ENCODE data around the gene TAGLN2. TPM values are rescaled to one million over a fixed set of nuclear protein-coding genes. Genes with fewer than 3 reads are reported as not detected.
A peak's percentile ranks its signal among the peaks of the same experiment; 100 is the strongest.

Gene TAGLN2
- total and polyA plus RNA-seq, 4 donors, result 483 to 788 (median 749) TPM

DNA sequence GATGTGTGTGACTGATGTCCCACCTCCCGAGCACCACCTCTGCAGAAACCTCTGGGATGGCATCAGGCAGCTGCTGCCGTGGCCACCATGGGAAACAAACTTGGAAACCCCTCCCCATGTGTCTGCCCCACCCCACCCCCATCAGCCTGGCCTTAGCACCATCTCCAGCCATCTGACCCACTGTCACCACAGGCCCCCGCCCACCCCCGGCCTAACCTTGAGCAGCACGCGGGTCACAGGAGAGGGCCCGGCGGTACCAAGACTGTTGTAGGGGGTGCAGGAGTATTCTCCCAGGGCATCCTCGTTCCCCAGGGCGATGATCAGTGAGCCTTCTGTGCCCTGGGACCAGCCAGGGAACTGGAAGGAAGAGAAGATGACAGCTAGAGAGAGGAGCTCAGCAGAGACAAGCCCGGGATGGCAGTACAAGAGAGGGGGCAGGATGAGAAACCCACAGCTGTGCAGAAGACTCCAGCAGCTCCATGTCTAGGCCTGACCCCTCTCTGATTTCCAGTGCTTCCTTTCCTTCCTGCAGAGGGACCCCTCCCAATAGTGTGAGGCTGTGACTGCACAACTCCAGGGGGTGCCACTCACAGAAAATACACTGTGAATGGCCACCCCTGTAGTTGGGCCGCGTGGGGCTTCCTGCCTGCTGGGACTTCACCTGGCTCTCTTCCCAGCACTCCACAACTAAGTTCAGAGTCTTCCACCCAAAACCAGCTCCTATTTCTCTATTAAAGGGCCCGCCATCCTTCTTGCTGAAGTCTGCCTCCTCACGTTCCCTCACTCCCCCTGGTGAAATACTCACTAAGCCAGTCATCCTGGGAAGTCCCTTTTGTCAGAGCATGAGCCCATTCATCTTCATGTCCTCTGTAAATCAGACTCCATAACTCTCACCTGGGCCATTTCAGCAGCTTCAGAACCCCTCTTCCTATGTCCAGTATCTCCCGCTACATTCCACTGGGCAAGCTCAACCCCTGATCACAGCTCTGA lies 7.3 kb upstream of the TAGLN2 start:
- TF ChIP-seq, protein P1, sequence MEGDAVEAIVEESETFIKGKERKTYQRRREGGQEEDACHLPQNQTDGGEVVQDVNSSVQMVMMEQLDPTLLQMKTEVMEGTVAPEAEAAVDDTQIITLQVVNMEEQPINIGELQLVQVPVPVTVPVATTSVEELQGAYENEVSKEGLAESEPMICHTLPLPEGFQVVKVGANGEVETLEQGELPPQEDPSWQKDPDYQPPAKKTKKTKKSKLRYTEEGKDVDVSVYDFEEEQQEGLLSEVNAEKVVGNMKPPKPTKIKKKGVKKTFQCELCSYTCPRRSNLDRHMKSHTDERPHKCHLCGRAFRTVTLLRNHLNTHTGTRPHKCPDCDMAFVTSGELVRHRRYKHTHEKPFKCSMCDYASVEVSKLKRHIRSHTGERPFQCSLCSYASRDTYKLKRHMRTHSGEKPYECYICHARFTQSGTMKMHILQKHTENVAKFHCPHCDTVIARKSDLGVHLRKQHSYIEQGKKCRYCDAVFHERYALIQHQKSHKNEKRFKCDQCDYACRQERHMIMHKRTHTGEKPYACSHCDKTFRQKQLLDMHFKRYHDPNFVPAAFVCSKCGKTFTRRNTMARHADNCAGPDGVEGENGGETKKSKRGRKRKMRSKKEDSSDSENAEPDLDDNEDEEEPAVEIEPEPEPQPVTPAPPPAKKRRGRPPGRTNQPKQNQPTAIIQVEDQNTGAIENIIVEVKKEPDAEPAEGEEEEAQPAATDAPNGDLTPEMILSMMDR (IDR thresholded peaks at IDR 0.05; ENCODE audit: control extremely low read depth, extremely low read depth), result no peak
- DNase-seq (peak in 1 of 3 donors; percentile 35), ATAC-seq (ENCODE audit: insufficient read depth, low FRiP score) (no peak)
- Histone ChIP-seq H3K4me1 (ENCODE audit: control insufficient read depth in 5 of 5, insufficient read depth in 5 of 5, low read length in 5 of 5) (peaks cover 0 to 12% (median 5%) of the 10 kb centered on the region in 5 donors), H3K4me3 (no peak overlapping the region), H3K27ac (ENCODE audit: low read depth in 1 of 2, low read length in 1 of 2) (no peak overlapping the region), H3K9ac (ENCODE audit: insufficient read depth in 1 of 2, low read length in 2 of 2) (no peak overlapping the region), H3K9me3 (ENCODE audit: control insufficient read depth in 4 of 4, insufficient read depth in 3 of 4, low read length in 3 of 4) (no peaks in the 10 kb centered on the region), H3K27me3 (ENCODE audit: control insufficient read depth in 3 of 3, insufficient read depth in 3 of 3, low read length in 2 of 3) (no peaks in the 10 kb centered on the region), H3K36me3 (ENCODE audit: control insufficient read depth in 4 of 4, insufficient read depth in 4 of 4, low read length in 4 of 4) (no peaks in the 10 kb centered on the region)
- 81 to 87% methylated on average over 12 to 16 of the region's 16 CpGs for WGBS, 2 donors

- TF ChIP-seq, protein P1 (IDR thresholded peaks at IDR 0.05; ENCODE audit: control extremely low read depth, extremely low read depth), result no peak
- peaks cover 0 to 8% (median 4%) of the 10 kb centered on the region in 5 donors for H3K4me1 ChIP-seq (ENCODE audit: control insufficient read depth in 5 of 5, insufficient read depth in 5 of 5, low read length in 5 of 5)
- ATAC-seq (ENCODE audit: insufficient read depth, low FRiP score) (no peak), DNase-seq (no peak)
- no peaks in the 10 kb centered on the region for H3K27me3 ChIP-seq (ENCODE audit: control insufficient read depth in 3 of 3, insufficient read depth in 3 of 3, low read length in 2 of 3)
- H3K27ac ChIP-seq (ENCODE audit: low read depth in 1 of 2, low read length in 1 of 2), result no peak overlapping the region
- 93 to 100% methylated on average over 3 of the region's 3 CpGs for WGBS, 2 donors
- H3K36me3 ChIP-seq (ENCODE audit: control insufficient read depth in 4 of 4, insufficient read depth in 4 of 4, low read length in 4 of 4), result no peaks in the 10 kb centered on the region
- H3K9ac ChIP-seq (ENCODE audit: insufficient read depth in 1 of 2, low read length in 2 of 2), result no peak overlapping the region
- H3K4me3 ChIP-seq, result no peak overlapping the region
- no peaks in the 10 kb centered on the region for H3K9me3 ChIP-seq (ENCODE audit: control insufficient read depth in 4 of 4, insufficient read depth in 3 of 4, low read length in 3 of 4)
Observed at GRCh38 chr1:159931795-159932173, 6.5 kb upstream of the TAGLN2 start.

DNA sequence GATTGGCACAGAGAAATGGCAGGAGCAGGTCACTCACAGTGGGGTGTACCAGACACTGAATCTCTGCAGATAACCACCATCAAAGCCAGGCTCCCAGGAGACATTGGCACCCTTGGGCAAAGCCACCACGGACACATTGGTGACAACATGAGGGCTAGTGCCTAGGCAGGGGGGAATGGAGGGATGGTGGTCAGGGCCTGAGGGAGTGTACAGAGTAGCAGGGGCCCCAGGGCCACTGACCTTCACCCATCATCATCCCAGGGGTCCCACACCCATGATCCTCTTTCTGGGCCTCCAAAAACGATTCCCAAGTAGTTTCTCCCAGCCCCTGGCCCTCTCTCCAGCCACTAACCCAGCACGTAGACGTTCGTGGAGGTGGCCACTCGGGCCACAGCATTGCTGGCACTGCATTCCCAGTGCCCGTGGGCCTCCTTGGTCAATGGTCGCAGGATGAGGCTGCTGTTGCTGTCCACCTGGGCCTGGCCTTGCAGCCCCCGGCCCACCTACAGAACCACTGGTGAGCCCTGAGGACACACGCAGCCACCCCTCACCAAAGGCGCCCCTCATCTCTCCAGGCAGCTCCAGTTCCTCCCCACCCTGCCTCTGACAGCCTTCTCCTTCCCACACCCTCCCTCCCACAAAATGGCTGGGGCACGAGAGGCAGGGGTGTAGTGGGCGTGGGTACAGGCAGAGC lies 5.9 kb upstream of the TAGLN2 start:
- 91% methylated on average over 13 of the region's 13 CpGs for WGBS, 2 donors
- TF ChIP-seq, protein P1 (IDR thresholded peaks at IDR 0.05; ENCODE audit: control extremely low read depth, extremely low read depth), result no peak
- no peaks in the 10 kb centered on the region for H3K36me3 ChIP-seq (ENCODE audit: control insufficient read depth in 4 of 4, insufficient read depth in 4 of 4, low read length in 4 of 4)
- H3K4me1 ChIP-seq (ENCODE audit: control insufficient read depth in 5 of 5, insufficient read depth in 5 of 5, low read length in 5 of 5), result peaks cover 0 to 5% (median 0%) of the 10 kb centered on the region in 5 donors
- DNase-seq, result no peak
- no peak overlapping the region for H3K4me3 ChIP-seq
- H3K27me3 ChIP-seq (ENCODE audit: control insufficient read depth in 3 of 3, insufficient read depth in 3 of 3, low read length in 2 of 3), result no peaks in the 10 kb centered on the region
- ATAC-seq (ENCODE audit: insufficient read depth, low FRiP score), result no peak
- H3K9ac ChIP-seq (ENCODE audit: insufficient read depth in 1 of 2, low read length in 2 of 2), result no peak overlapping the region
- no peak overlapping the region for H3K27ac ChIP-seq (ENCODE audit: low read depth in 1 of 2, low read length in 1 of 2)
- H3K9me3 ChIP-seq (ENCODE audit: control insufficient read depth in 4 of 4, insufficient read depth in 3 of 4, low read length in 3 of 4), result no peaks in the 10 kb centered on the region
